GM08714 (cell line): ENCODE data around the gene NLRC5.
"Not testable (repeated sequence)": the region's sequence is repeated elsewhere in the genome, so short reads cannot be mapped to it uniquely, and the experiment has no call there.

Experiments
- H3K4me3 ChIP-seq: fragments of 200-500 bp; sonication (Bioruptor generic); 2 replicates; pipeline ENCODE4 v1.5.1; 2014; ENCODE audit warnings: mild to moderate bottlenecking, low read length, inconsistent platforms
- ZNF274 ChIP-seq: IDR thresholded peaks from 2 replicates; pipeline ENCODE4 v1.6.1; 2012; ENCODE audit warnings: mild to moderate bottlenecking, low read depth, low read length

The NLRC5 gene

GRCh38 chr16:57102888-57103851 lies 113.8 kb downstream of the NLRC5 start:
- H3K4me3 ChIP-seq: no peak overlapping the region
- TF ChIP-seq ZNF274: no peak

GRCh38 chr16:57104706-57105105 lies 115.3 kb downstream of the NLRC5 start:
- no peak for TF ChIP-seq ZNF274

GRCh38 chr16:57105184-57105583 lies 115.8 kb downstream of the NLRC5 start:
- no peak for TF ChIP-seq ZNF274
- H3K4me3 ChIP-seq: no peak overlapping the region

More at GRCh38 chr16:57104706-57105105, 115.3 kb downstream of the NLRC5 start:
- no peak overlapping the region for H3K4me3 ChIP-seq

GRCh38 chr16:57106767-57107166 lies 117.4 kb downstream of the NLRC5 start:
- H3K4me3 ChIP-seq: no peak overlapping the region
- no peak for TF ChIP-seq ZNF274

- no peak for TF ChIP-seq ZNF274
- H3K4me3 ChIP-seq: no peak overlapping the region
Observed at GRCh38 chr16:57107321-57107922, 118.1 kb downstream of the NLRC5 start.

GRCh38 chr16:57108432-57108831 lies 119.1 kb downstream of the NLRC5 start:
- no peak overlapping the region for H3K4me3 ChIP-seq
- TF ChIP-seq ZNF274: no peak

- H3K4me3 ChIP-seq: not testable (repeated sequence)
Observed at GRCh38 chr16:57109259-57110105, 120.1 kb downstream of the NLRC5 start.

- TF ChIP-seq ZNF274: no peak
- H3K4me3 ChIP-seq: no peak overlapping the region
Observed at GRCh38 chr16:57110937-57111336, 121.6 kb downstream of the NLRC5 start.

GRCh38 chr16:57111420-57111819 lies 122.1 kb downstream of the NLRC5 start:
- no peak for TF ChIP-seq ZNF274
- no peak overlapping the region for H3K4me3 ChIP-seq

- no peak for TF ChIP-seq ZNF274
Observed at GRCh38 chr16:57112403-57113041, 123.2 kb downstream of the NLRC5 start.

GRCh38 chr16:57113042-57113453 lies 123.7 kb downstream of the NLRC5 start:
- no peak overlapping the region for H3K4me3 ChIP-seq
- no peak for TF ChIP-seq ZNF274

More at GRCh38 chr16:57112403-57113041, 123.2 kb downstream of the NLRC5 start:
- H3K4me3 ChIP-seq: no peak overlapping the region

- H3K4me3 ChIP-seq: no peak overlapping the region
- no peak for TF ChIP-seq ZNF274
Observed at GRCh38 chr16:57113664-57114063, 124.3 kb downstream of the NLRC5 start.

- H3K4me3 ChIP-seq: no peak overlapping the region
- no peak for TF ChIP-seq ZNF274
Observed at GRCh38 chr16:57115168-57115513, 125.8 kb downstream of the NLRC5 start.
